ENCODE data around the gene TMEM252.

TMEM252 gene

GRCh38 chr9:68545033-68545705 lies 4.5 kb upstream of the TMEM252 start:
- DNase-seq (ENCODE audit: low read depth in 4 of 4, low spot score in 1 of 4) = no peak

- DNase-seq (ENCODE audit: low read depth in 4 of 4, low spot score in 1 of 4) = no peak
Observed at GRCh38 chr9:68541568-68541967, 885 bp upstream of the TMEM252 start.

- DNase-seq (ENCODE audit: low read depth in 4 of 4, low spot score in 1 of 4) = no peak
Observed at GRCh38 chr9:68538200-68538599, 2.5 kb downstream of the TMEM252 start.

GRCh38 chr9:68537616-68537880 lies 3.1 kb downstream of the TMEM252 start:
- no peak for DNase-seq (ENCODE audit: low read depth in 4 of 4, low spot score in 1 of 4)

GRCh38 chr9:68536876-68537615 lies 3.6 kb downstream of the TMEM252 start:
- no peak for DNase-seq (ENCODE audit: low read depth in 4 of 4, low spot score in 1 of 4)

- DNase-seq (ENCODE audit: low read depth in 4 of 4, low spot score in 1 of 4) = no peak
Observed at GRCh38 chr9:68533678-68534077, 7.0 kb downstream of the TMEM252 start.

GRCh38 chr9:68532131-68532530 lies 8.6 kb downstream of the TMEM252 start:
- no peak for DNase-seq (ENCODE audit: low read depth in 4 of 4, low spot score in 1 of 4)

- DNase-seq (ENCODE audit: low read depth in 4 of 4, low spot score in 1 of 4) = no peak
Observed at GRCh38 chr9:68530618-68531017, 10.1 kb downstream of the TMEM252 start.

GRCh38 chr9:68523367-68523936 lies 17.2 kb downstream of the TMEM252 start:
- DNase-seq (ENCODE audit: low read depth in 4 of 4, low spot score in 1 of 4) = no peak

- DNase-seq (ENCODE audit: low read depth in 4 of 4, low spot score in 1 of 4) = no peak
Observed at GRCh38 chr9:68522954-68523353, 17.7 kb downstream of the TMEM252 start.

- DNase-seq (ENCODE audit: low read depth in 4 of 4, low spot score in 1 of 4) = no peak
Observed at GRCh38 chr9:68522131-68522530, 18.6 kb downstream of the TMEM252 start.

GRCh38 chr9:68515326-68516017 lies 25.2 kb downstream of the TMEM252 start:
- DNase-seq (ENCODE audit: low read depth in 4 of 4, low spot score in 1 of 4) = no peak

- DNase-seq (ENCODE audit: low read depth in 4 of 4, low spot score in 1 of 4) = no peak
Observed at GRCh38 chr9:68513981-68514380, 26.7 kb downstream of the TMEM252 start.

GRCh38 chr9:68513385-68513784 lies 27.3 kb downstream of the TMEM252 start:
- DNase-seq (ENCODE audit: low read depth in 4 of 4, low spot score in 1 of 4) = no peak

- no peak for DNase-seq (ENCODE audit: low read depth in 4 of 4, low spot score in 1 of 4)
Observed at GRCh38 chr9:68509689-68510088, 31.0 kb downstream of the TMEM252 start.

GRCh38 chr9:68508547-68508946 lies 32.1 kb downstream of the TMEM252 start:
- no peak for DNase-seq (ENCODE audit: low read depth in 4 of 4, low spot score in 1 of 4)

GRCh38 chr9:68507806-68508145 lies 32.9 kb downstream of the TMEM252 start:
- DNase-seq (ENCODE audit: low read depth in 4 of 4, low spot score in 1 of 4) = no peak

- DNase-seq (ENCODE audit: low read depth in 4 of 4, low spot score in 1 of 4) = no peak
Observed at GRCh38 chr9:68507130-68507805, 33.4 kb downstream of the TMEM252 start.

- DNase-seq (ENCODE audit: low read depth in 4 of 4, low spot score in 1 of 4) = no peak
Observed at GRCh38 chr9:68506551-68506950, 34.1 kb downstream of the TMEM252 start.

- no peak for DNase-seq (ENCODE audit: low read depth in 4 of 4, low spot score in 1 of 4)
Observed at GRCh38 chr9:68505681-68506409, 34.8 kb downstream of the TMEM252 start.

- DNase-seq (ENCODE audit: low read depth in 4 of 4, low spot score in 1 of 4) = no peak
Observed at GRCh38 chr9:68502279-68502678, 38.4 kb downstream of the TMEM252 start.

Data from stimulated activated CD4-positive, alpha-beta T cell treated with anti-CD3 and anti-CD28 coated beads, Interleukin-1b, Interleukin-23, amount 100 ng/mL, for 24 hours (primary cell).